Neural cell (in vitro differentiated cells): ENCODE results near the gene GDPD4. TPM values are rescaled to one million over a fixed set of nuclear protein-coding genes. Genes with fewer than 3 reads are reported as not detected.

Experiments
- H2AFZ ChIP-seq: fragments of 200-600, 300-800 bp; sonication (generic), shearing (Covaris generic); 2 replicates; pipeline ENCODE4 v1.6.0; 2014; ENCODE audit warnings: low read depth, mild to moderate bottlenecking, antibody characterized with exemption, low read length, moderate library complexity
- H3F3A ChIP-seq: fragments of 200-600 bp; shearing (Covaris generic); 2 replicates; pipeline ENCODE4 v1.6.1; 2016; ENCODE audit warnings: mild to moderate bottlenecking, moderate library complexity, mixed read lengths, antibody characterized with exemption, low read length; ENCODE audit not compliant: insufficient read depth, poor library complexity, severe bottlenecking
- H3K27ac ChIP-seq: fragments of 200-600, 300-800 bp; sonication (generic), shearing (Covaris generic); 2 replicates; pipeline ENCODE4 v1.5.1; 2014; ENCODE audit warnings: mild to moderate bottlenecking, low read length, moderate library complexity
- H3K27me3 ChIP-seq: fragments of 300-800, 200-600 bp; sonication (generic), shearing (Covaris generic); 2 replicates; pipeline ENCODE4 v1.6.0; 2014; ENCODE audit warnings: mild to moderate bottlenecking, low read depth, low read length, moderate library complexity; ENCODE audit not compliant: insufficient read depth
- H3K36me3 ChIP-seq: fragments of 300-800, 200-600 bp; sonication (generic), shearing (Covaris generic); 2 replicates; pipeline ENCODE4 v1.5.1; 2014; ENCODE audit warnings: mild to moderate bottlenecking, antibody characterized with exemption, low read length, moderate library complexity; ENCODE audit not compliant: insufficient read depth
- H3K4me2 ChIP-seq: fragments of 300-800, 200-600 bp; sonication (generic), shearing (Covaris generic); 2 replicates; pipeline ENCODE4 v1.6.0; 2014; ENCODE audit warnings: mild to moderate bottlenecking, low read length
- H3K4me3 ChIP-seq: fragments of 300-800, 200-600 bp; sonication (generic), shearing (Covaris generic); 2 replicates; pipeline ENCODE4 v1.5.1; 2014; ENCODE audit warnings: mild to moderate bottlenecking, low read length, moderate library complexity
- H3K79me2 ChIP-seq: fragments of 200-600 bp; shearing (Covaris generic); replicated peaks from 2 replicates; pipeline ENCODE4 v1.6.0; 2014; ENCODE audit warnings: mild to moderate bottlenecking, low read length, moderate library complexity; ENCODE audit not compliant: insufficient read depth
- H3K9ac ChIP-seq: fragments of 300-800, 200-600 bp; sonication (generic), shearing (Covaris generic); 2 replicates; pipeline ENCODE4 v1.6.1; 2016; ENCODE audit warnings: mild to moderate bottlenecking, low read length, mixed read lengths
- H3K9me2 ChIP-seq: fragments of 200-600 bp; shearing (Covaris generic); 2 replicates; pipeline ENCODE4 v1.6.1; 2016; ENCODE audit warnings: mild to moderate bottlenecking, low read length, mixed read lengths; ENCODE audit not compliant: insufficient read depth
- H3K9me3 ChIP-seq: fragments of 200-600, 300-800 bp; sonication (generic), shearing (Covaris generic); 2 replicates; pipeline ENCODE4 v1.6.1; 2016; ENCODE audit warnings: mild to moderate bottlenecking, mixed run types, low read length, moderate library complexity, mixed read lengths
- H4K20me1 ChIP-seq: fragments of 200-600 bp; shearing (Covaris generic); 2 replicates; pipeline ENCODE4 v1.6.1; 2016; ENCODE audit warnings: mild to moderate bottlenecking, mixed run types; ENCODE audit not compliant: insufficient read depth
- EP300 ChIP-seq: fragments of 450-650 bp; conservative IDR thresholded peaks from 2 replicates; pipeline ENCODE4 v1.6.1; 2014; ENCODE audit warnings: antibody characterized with exemption, mild to moderate bottlenecking, moderate library complexity; ENCODE audit not compliant: poor library complexity, severe bottlenecking
- EZH2 ChIP-seq: fragments of 200-600, 300-800 bp; shearing (Covaris generic), sonication (generic); IDR thresholded peaks from 2 replicates; pipeline ENCODE4 v1.6.1; 2014; ENCODE audit warnings: antibody characterized with exemption, low read length, borderline replicate concordance, mild to moderate bottlenecking; ENCODE audit not compliant: insufficient read depth, poor library complexity, severe bottlenecking
- MXI1 ChIP-seq: fragments of 450-650 bp; conservative IDR thresholded peaks from 2 replicates; pipeline ENCODE4 v1.6.1; 2014; ENCODE audit warnings: antibody characterized with exemption, mild to moderate bottlenecking; ENCODE audit not compliant: poor library complexity, severe bottlenecking
- POLR2AphosphoS5 ChIP-seq: IDR thresholded peaks from 2 replicates; pipeline ENCODE4 v1.6.1; 2012
- RAD21 ChIP-seq: fragments of 450-650 bp; conservative IDR thresholded peaks from 2 replicates; pipeline ENCODE4 v1.6.1; 2014; ENCODE audit warnings: antibody characterized with exemption, mild to moderate bottlenecking, moderate library complexity
- SMC3 ChIP-seq: fragments of 450-650 bp; conservative IDR thresholded peaks from 2 replicates; pipeline ENCODE4 v1.6.1; 2014; ENCODE audit warnings: antibody characterized with exemption, mild to moderate bottlenecking, moderate library complexity; ENCODE audit not compliant: poor library complexity
- TAF1 ChIP-seq: IDR thresholded peaks from 2 replicates; pipeline ENCODE4 v1.6.1; 2012; ENCODE audit warnings: low read depth
- polyA plus RNA-seq: library from polyadenylated mRNA; depleted of rRNA; stranded (reverse); fragments of >200 nt; gene quantifications from 2 replicates; pipeline ENCODE4 v1.2.3, GENCODE V29; 2014
- TF ChIP-seq, protein P1 (sequence below): fragments of 450-650 bp; IDR thresholded peaks from 2 replicates; pipeline ENCODE4 v1.5.1; 2014; ENCODE audit warnings: antibody characterized with exemption, mild to moderate bottlenecking, moderate library complexity; ENCODE audit not compliant: poor library complexity, severe bottlenecking
- TF ChIP-seq, protein P2 (sequence below): IDR thresholded peaks from 2 replicates; pipeline ENCODE4 v1.6.1; 2012; ENCODE audit warnings: borderline replicate concordance

The GDPD4 gene
- polyA plus RNA-seq, 1 donor from 2014 or later, result not detected

DNA sequence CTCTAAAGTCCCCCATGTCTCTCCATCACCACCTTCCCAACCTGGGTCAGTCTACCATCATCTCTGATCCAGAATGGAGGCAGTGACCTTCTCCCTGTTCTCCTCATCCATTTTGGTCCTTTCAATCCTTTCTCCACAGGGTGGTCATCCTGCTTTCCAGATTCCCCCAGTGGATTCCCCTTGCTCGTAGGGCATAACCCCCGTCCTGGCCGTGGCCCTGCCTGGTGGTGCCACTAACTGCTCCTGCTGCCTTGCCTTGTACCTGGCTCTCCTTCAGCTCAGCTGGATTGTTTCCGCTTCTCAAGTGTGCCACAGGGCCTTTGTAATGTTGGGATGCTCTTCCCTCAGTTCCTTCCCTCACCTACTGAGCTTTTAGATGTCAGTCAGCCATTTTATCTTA, 91.8 kb downstream of the GDPD4 start:
- Histone ChIP-seq H4K20me1 (no peaks in the 10 kb centered on the region), H2AFZ (no peak overlapping the region), H3K4me2 (no peak overlapping the region), H3K79me2 (no peaks in the 10 kb centered on the region), H3K9me2 (no peaks in the 10 kb centered on the region), H3K27ac (no peak overlapping the region), H3K9ac (no peak overlapping the region), H3F3A (no peaks in the 10 kb centered on the region), H3K36me3 (no peaks in the 10 kb centered on the region), H3K4me3 (no peak overlapping the region), H3K27me3 (no peaks in the 10 kb centered on the region), H3K9me3 (no peaks in the 10 kb centered on the region)
- no peak for TF ChIP-seq SMC3
- no peak for TF ChIP-seq EP300
- TF ChIP-seq, protein P1, sequence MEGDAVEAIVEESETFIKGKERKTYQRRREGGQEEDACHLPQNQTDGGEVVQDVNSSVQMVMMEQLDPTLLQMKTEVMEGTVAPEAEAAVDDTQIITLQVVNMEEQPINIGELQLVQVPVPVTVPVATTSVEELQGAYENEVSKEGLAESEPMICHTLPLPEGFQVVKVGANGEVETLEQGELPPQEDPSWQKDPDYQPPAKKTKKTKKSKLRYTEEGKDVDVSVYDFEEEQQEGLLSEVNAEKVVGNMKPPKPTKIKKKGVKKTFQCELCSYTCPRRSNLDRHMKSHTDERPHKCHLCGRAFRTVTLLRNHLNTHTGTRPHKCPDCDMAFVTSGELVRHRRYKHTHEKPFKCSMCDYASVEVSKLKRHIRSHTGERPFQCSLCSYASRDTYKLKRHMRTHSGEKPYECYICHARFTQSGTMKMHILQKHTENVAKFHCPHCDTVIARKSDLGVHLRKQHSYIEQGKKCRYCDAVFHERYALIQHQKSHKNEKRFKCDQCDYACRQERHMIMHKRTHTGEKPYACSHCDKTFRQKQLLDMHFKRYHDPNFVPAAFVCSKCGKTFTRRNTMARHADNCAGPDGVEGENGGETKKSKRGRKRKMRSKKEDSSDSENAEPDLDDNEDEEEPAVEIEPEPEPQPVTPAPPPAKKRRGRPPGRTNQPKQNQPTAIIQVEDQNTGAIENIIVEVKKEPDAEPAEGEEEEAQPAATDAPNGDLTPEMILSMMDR, result no peak
- TF ChIP-seq TAF1, result no peak
- no peak for TF ChIP-seq EZH2
- TF ChIP-seq MXI1, result no peak
- TF ChIP-seq RAD21, result no peak
- no peak for TF ChIP-seq POLR2AphosphoS5
- TF ChIP-seq, protein P2, sequence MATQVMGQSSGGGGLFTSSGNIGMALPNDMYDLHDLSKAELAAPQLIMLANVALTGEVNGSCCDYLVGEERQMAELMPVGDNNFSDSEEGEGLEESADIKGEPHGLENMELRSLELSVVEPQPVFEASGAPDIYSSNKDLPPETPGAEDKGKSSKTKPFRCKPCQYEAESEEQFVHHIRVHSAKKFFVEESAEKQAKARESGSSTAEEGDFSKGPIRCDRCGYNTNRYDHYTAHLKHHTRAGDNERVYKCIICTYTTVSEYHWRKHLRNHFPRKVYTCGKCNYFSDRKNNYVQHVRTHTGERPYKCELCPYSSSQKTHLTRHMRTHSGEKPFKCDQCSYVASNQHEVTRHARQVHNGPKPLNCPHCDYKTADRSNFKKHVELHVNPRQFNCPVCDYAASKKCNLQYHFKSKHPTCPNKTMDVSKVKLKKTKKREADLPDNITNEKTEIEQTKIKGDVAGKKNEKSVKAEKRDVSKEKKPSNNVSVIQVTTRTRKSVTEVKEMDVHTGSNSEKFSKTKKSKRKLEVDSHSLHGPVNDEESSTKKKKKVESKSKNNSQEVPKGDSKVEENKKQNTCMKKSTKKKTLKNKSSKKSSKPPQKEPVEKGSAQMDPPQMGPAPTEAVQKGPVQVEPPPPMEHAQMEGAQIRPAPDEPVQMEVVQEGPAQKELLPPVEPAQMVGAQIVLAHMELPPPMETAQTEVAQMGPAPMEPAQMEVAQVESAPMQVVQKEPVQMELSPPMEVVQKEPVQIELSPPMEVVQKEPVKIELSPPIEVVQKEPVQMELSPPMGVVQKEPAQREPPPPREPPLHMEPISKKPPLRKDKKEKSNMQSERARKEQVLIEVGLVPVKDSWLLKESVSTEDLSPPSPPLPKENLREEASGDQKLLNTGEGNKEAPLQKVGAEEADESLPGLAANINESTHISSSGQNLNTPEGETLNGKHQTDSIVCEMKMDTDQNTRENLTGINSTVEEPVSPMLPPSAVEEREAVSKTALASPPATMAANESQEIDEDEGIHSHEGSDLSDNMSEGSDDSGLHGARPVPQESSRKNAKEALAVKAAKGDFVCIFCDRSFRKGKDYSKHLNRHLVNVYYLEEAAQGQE, result no peak

DNA sequence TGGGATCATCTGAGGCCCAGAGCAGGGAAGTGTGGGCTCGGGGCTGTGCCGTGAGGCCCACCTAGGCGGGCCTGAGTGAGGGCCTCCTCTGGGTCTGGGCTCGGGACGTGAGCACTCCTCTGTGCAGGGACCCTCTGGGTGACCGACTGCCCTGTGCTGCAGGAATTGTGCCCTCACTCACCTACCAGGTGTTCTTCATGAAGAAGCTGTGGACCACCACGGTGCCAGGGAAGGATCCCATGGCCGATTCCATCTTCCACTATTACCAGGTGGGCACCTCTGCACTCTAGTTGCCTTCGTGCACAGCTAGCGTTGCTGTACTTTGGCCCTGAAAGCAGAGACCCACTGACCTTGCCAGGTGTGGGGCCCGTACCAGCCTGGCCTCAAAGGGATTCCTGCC, 93.0 kb downstream of the GDPD4 start:
- H3F3A ChIP-seq, result no peaks in the 10 kb centered on the region
- no peaks in the 10 kb centered on the region for H3K36me3 ChIP-seq
- TF ChIP-seq SMC3, result no peak
- TF ChIP-seq POLR2AphosphoS5, result no peak
- TF ChIP-seq, protein P2, result no peak
- no peak overlapping the region for H3K4me2 ChIP-seq
- no peaks in the 10 kb centered on the region for H4K20me1 ChIP-seq
- H3K9me3 ChIP-seq, result no peaks in the 10 kb centered on the region
- no peaks in the 10 kb centered on the region for H3K79me2 ChIP-seq
- no peak overlapping the region for H3K9ac ChIP-seq
- H2AFZ ChIP-seq, result no peak overlapping the region
- no peak overlapping the region for H3K4me3 ChIP-seq
- no peaks in the 10 kb centered on the region for H3K27me3 ChIP-seq
- H3K27ac ChIP-seq, result no peak overlapping the region
- H3K9me2 ChIP-seq, result no peaks in the 10 kb centered on the region
